HEK293 (cell line): Measurements from ENCODE around the gene SPPL2B.

Experiments used
- CTCF ChIA-PET: fragments of 350-600 bp; formaldehyde crosslinking; extraction: SDS; loops from one replicate; lab custom pipeline; 2021; ENCODE audit warnings: antibody characterized with exemption; lab: Yijun Ruan, JAX
- POLR2A ChIA-PET: fragments of 300-600 bp; formaldehyde crosslinking; extraction: SDS; loops from one replicate; lab custom pipeline; 2020; ENCODE audit warnings: antibody characterized with exemption, inconsistent platforms; lab: Yijun Ruan, JAX
- H3K27ac ChIP-seq: fragments of 200-500 bp; sonication (Bioruptor generic); 2 replicates; pipeline ENCODE4 v1.5.1; 2014; ENCODE audit warnings: low read depth, low read length, control low read depth, inconsistent platforms; ENCODE audit errors: extremely low read depth
- H3K36me3 ChIP-seq, 2 experiments: fragments of 200-500 bp in 1 of 2; sonication (Bioruptor generic) in 1 of 2; 1 replicate in 1 of 2; 2 replicates in 1 of 2; pipeline ENCODE4 v1.5.1; 2014 to 2017; ENCODE audit warnings: inconsistent platforms in 2 of 2, low read length in 2 of 2; ENCODE audit not compliant: control insufficient read depth in 2 of 2, insufficient read depth in 1 of 2
- H3K4me1 ChIP-seq: fragments of 200-500 bp; sonication (Bioruptor generic); 2 replicates; pipeline ENCODE4 v1.5.1; 2014; ENCODE audit warnings: mild to moderate bottlenecking, low read length, inconsistent platforms; ENCODE audit not compliant: control insufficient read depth, insufficient read depth
- H3K4me3 ChIP-seq: 2 replicates; pipeline ENCODE4 v1.5.1; 2011; ENCODE audit warnings: low read depth, mild to moderate bottlenecking, control low read depth, low read length, moderate library complexity
- H3K9me3 ChIP-seq: fragments of 200-500 bp; sonication (Bioruptor generic); 2 replicates; pipeline ENCODE4 v1.5.1; 2014; ENCODE audit warnings: low read depth, low read length, inconsistent platforms; ENCODE audit not compliant: control insufficient read depth, insufficient read depth
- BCL11A ChIP-seq: fragments of 450-650 bp; formaldehyde crosslinking; IDR thresholded peaks from 2 replicates; pipeline ENCODE4 v1.5.1; 2016; ENCODE audit warnings: low read depth, missing biosample characterization, missing genetic modification characterization
- EGR2 ChIP-seq: fragments of 450-650 bp; formaldehyde crosslinking; IDR thresholded peaks from 2 replicates; pipeline ENCODE4 v1.5.1; 2016; ENCODE audit warnings: low read depth, missing biosample characterization, missing genetic modification characterization
- GFI1B ChIP-seq: fragments of 450-650 bp; formaldehyde crosslinking; IDR thresholded peaks from 2 replicates; pipeline ENCODE4 v1.5.1; 2016; ENCODE audit warnings: missing biosample characterization, missing genetic modification characterization
- KLF9 ChIP-seq: fragments of 450-650 bp; formaldehyde crosslinking; IDR thresholded peaks from 2 replicates; pipeline ENCODE4 v1.5.1; 2016; ENCODE audit warnings: missing biosample characterization, missing genetic modification characterization, low read depth
- MYNN ChIP-seq: fragments of 450-650 bp; formaldehyde crosslinking; IDR thresholded peaks from 2 replicates; pipeline ENCODE4 v1.5.1; 2016; ENCODE audit warnings: missing biosample characterization, missing genetic modification characterization, borderline replicate concordance
- OVOL3 ChIP-seq: fragments of 450-650 bp; formaldehyde crosslinking; IDR thresholded peaks from 2 replicates; pipeline ENCODE4 v1.5.1; 2016; ENCODE audit warnings: missing biosample characterization, missing genetic modification characterization
- ZBTB8A ChIP-seq: fragments of 450-650 bp; formaldehyde crosslinking; IDR thresholded peaks from 2 replicates; pipeline ENCODE4 v1.5.1; 2016; ENCODE audit warnings: missing biosample characterization, missing genetic modification characterization
- ZNF146 ChIP-seq: fragments of 450-650 bp; formaldehyde crosslinking; IDR thresholded peaks from 2 replicates; pipeline ENCODE4 v1.5.1; 2016; ENCODE audit warnings: missing biosample characterization, missing genetic modification characterization
- ZNF169 ChIP-seq: fragments of 450-650 bp; formaldehyde crosslinking; IDR thresholded peaks from 2 replicates; pipeline ENCODE4 v1.5.1; 2016; ENCODE audit warnings: missing biosample characterization, missing genetic modification characterization
- ZNF214 ChIP-seq: fragments of 450-650 bp; formaldehyde crosslinking; IDR thresholded peaks from 2 replicates; pipeline ENCODE4 v1.5.1; 2017; ENCODE audit warnings: missing biosample characterization, mild to moderate bottlenecking, missing genetic modification characterization, borderline replicate concordance
- ZNF311 ChIP-seq: fragments of 450-650 bp; formaldehyde crosslinking; IDR thresholded peaks from 2 replicates; pipeline ENCODE4 v1.5.1; 2017; ENCODE audit warnings: missing biosample characterization, missing genetic modification characterization, borderline replicate concordance
- ZNF366 ChIP-seq: fragments of 450-650 bp; formaldehyde crosslinking; conservative IDR thresholded peaks from 2 replicates; pipeline ENCODE4 v1.5.1; 2016; ENCODE audit warnings: missing biosample characterization, missing genetic modification characterization
- ZNF391 ChIP-seq: fragments of 450-650 bp; formaldehyde crosslinking; IDR thresholded peaks from 2 replicates; pipeline ENCODE4 v1.5.1; 2016; ENCODE audit warnings: low read depth, missing biosample characterization, missing genetic modification characterization, borderline replicate concordance
- ZNF423 ChIP-seq: fragments of 450-650 bp; formaldehyde crosslinking; IDR thresholded peaks from 2 replicates; pipeline ENCODE4 v1.5.1; 2016; ENCODE audit warnings: missing biosample characterization, missing genetic modification characterization
- ZNF473 ChIP-seq: fragments of 450-650 bp; formaldehyde crosslinking; IDR thresholded peaks from 2 replicates; pipeline ENCODE4 v1.5.1; 2017; ENCODE audit warnings: missing biosample characterization, missing genetic modification characterization
- ZNF549 ChIP-seq: fragments of 450-650 bp; IDR thresholded peaks from 2 replicates; pipeline ENCODE4 v1.5.1; 2018; ENCODE audit warnings: missing biosample characterization, missing genetic modification characterization, mild to moderate bottlenecking, inconsistent platforms, moderate library complexity
- ZNF555 ChIP-seq: fragments of 450-650 bp; formaldehyde crosslinking; conservative IDR thresholded peaks from 2 replicates; pipeline ENCODE4 v1.5.1; 2017; ENCODE audit warnings: missing biosample characterization, mild to moderate bottlenecking, missing genetic modification characterization, inconsistent platforms
- ZNF560 ChIP-seq: fragments of 450-650 bp; formaldehyde crosslinking; IDR thresholded peaks from 2 replicates; pipeline ENCODE4 v1.5.1; 2017; ENCODE audit warnings: missing biosample characterization, missing genetic modification characterization, borderline replicate concordance
- ZNF621 ChIP-seq: fragments of 450-650 bp; formaldehyde crosslinking; IDR thresholded peaks from 2 replicates; pipeline ENCODE4 v1.5.1; 2017; ENCODE audit warnings: missing biosample characterization, missing genetic modification characterization
- ZNF623 ChIP-seq: fragments of 450-650 bp; formaldehyde crosslinking; IDR thresholded peaks from 2 replicates; pipeline ENCODE4 v1.5.1; 2016; ENCODE audit warnings: missing biosample characterization, missing genetic modification characterization
- ZNF664 ChIP-seq: fragments of 450-650 bp; formaldehyde crosslinking; IDR thresholded peaks from 2 replicates; pipeline ENCODE4 v1.5.1; 2016; ENCODE audit warnings: missing biosample characterization, missing genetic modification characterization
- ZNF776 ChIP-seq: fragments of 450-650 bp; formaldehyde crosslinking; IDR thresholded peaks from 2 replicates; pipeline ENCODE4 v1.5.0; 2017; ENCODE audit warnings: missing biosample characterization, missing genetic modification characterization, borderline replicate concordance
- ZSCAN18 ChIP-seq: fragments of 450-650 bp; formaldehyde crosslinking; IDR thresholded peaks from 2 replicates; pipeline ENCODE4 v1.5.1; 2016; ENCODE audit warnings: missing biosample characterization, missing genetic modification characterization
- ZSCAN5A ChIP-seq: fragments of 450-650 bp; formaldehyde crosslinking; IDR thresholded peaks from 2 replicates; pipeline ENCODE4 v1.5.1; 2016; ENCODE audit warnings: missing biosample characterization, missing genetic modification characterization
- ZXDB ChIP-seq: fragments of 450-650 bp; formaldehyde crosslinking; IDR thresholded peaks from 2 replicates; pipeline ENCODE4 v1.5.1; 2016; ENCODE audit warnings: missing biosample characterization, missing genetic modification characterization
- TF ChIP-seq, protein P1 (sequence below): fragments of 450-650 bp; formaldehyde crosslinking; IDR thresholded peaks from 2 replicates; pipeline ENCODE4 v1.5.1; 2017; ENCODE audit warnings: missing biosample characterization, missing genetic modification characterization
- TF ChIP-seq, protein P2 (sequence below): fragments of 450-650 bp; formaldehyde crosslinking; IDR thresholded peaks from 2 replicates; pipeline ENCODE4 v1.5.1; 2016; ENCODE audit warnings: missing biosample characterization, missing genetic modification characterization

The SPPL2B gene

GRCh38 chr19:2360833-2361232 is 32.3 kb downstream of the SPPL2B start (continued):
- TF ChIP-seq ZSCAN18 (tag by site-specific recombination) (no peak), ZNF664 (tag by site-specific recombination) (no peak), ZNF776 (no peak), ZNF549 (tag by site-specific recombination) (no peak), OVOL3 (tag by site-specific recombination) (no peak), ZNF621 (tag by site-specific recombination) (no peak), ZNF423 (tag by site-specific recombination) (no peak)
- TF ChIP-seq, protein P1, sequence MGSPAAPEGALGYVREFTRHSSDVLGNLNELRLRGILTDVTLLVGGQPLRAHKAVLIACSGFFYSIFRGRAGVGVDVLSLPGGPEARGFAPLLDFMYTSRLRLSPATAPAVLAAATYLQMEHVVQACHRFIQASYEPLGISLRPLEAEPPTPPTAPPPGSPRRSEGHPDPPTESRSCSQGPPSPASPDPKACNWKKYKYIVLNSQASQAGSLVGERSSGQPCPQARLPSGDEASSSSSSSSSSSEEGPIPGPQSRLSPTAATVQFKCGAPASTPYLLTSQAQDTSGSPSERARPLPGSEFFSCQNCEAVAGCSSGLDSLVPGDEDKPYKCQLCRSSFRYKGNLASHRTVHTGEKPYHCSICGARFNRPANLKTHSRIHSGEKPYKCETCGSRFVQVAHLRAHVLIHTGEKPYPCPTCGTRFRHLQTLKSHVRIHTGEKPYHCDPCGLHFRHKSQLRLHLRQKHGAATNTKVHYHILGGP, result no peak
- TF ChIP-seq, protein P2, sequence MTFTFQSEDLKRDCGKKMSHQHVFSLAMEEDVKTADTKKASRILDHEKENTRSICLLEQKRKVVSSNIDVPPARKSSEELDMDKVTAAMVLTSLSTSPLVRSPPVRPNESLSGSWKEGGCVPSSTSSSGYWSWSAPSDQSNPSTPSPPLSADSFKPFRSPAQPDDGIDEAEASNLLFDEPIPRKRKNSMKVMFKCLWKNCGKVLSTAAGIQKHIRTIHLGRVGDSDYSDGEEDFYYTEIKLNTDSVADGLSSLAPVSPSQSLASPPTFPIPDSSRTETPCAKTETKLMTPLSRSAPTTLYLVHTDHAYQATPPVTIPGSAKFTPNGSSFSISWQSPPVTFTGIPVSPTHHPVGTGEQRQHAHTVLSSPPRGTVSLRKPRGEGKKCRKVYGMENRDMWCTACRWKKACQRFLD (tag by site-specific recombination), result no peak

DNA sequence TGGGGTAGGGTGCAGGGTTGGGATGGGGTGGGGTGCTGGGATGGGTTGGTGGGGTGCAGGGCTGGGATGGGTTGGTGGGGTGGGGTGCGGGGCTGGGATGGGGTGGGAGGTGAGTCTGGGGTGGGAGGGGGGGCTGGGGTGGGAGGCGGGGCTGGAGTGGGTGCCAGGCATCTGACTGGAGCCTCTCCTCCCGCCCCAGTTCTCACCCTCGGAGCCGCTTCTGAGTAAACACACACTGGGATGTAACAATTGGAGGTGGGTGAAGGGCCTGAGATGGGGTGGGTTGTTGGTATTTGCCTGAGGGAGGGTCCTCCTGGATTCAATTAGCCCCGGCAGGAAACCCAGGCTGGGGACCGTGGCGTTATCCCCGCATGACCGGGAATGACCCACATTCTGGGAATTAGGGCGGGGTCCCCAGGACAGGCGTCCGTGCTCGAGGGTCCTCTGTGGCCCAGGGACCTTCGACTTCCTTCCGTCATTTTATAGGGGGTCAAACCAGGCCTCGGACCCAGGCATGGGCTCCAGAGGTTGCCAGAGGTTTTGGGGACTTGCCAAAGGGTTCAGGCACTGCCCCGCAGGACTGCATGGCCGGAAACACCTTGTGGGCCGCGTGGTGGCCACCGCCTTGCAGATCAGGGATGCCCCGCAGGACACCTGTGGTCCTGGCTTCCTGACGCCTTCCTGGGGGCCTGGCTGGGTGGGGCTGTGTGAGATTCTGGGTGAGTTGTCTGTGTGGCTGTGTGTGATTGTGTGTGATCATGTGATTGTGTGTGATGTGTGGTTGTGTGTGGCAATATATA is 33.0 kb downstream of the SPPL2B start:
- H3K36me3 ChIP-seq, result no peaks in the 10 kb centered on the region
- TF ChIP-seq EGR2 (tag by site-specific recombination) (0 out of 2 replicates have a peak, but pooled peaks have one; percentile 6), ZNF214 (no peak)
- H3K4me1 ChIP-seq, result no peaks in the 10 kb centered on the region
- no peak overlapping the region for H3K27ac ChIP-seq
- H3K4me3 ChIP-seq, result no peak overlapping the region
- ChIA-PET POLR2A (no interaction called here), CTCF (no interaction called here)
- H3K9me3 ChIP-seq, result no peaks in the 10 kb centered on the region

- ChIA-PET POLR2A (no interaction called here), CTCF (no interaction called here)
- TF ChIP-seq BCL11A (tag by site-specific recombination), result no peak
- TF ChIP-seq ZSCAN5A (tag by site-specific recombination), result no peak
- peak; percentile 8; the same call in 1 of the 2 replicates for TF ChIP-seq ZNF146 (tag by site-specific recombination)
- no peak for TF ChIP-seq ZNF391
- TF ChIP-seq KLF9 (tag by site-specific recombination), result no peak
- no peak for TF ChIP-seq ZNF473 (tag by site-specific recombination)
- TF ChIP-seq MYNN (tag by site-specific recombination), result no peak
- TF ChIP-seq ZNF623 (tag by site-specific recombination), result no peak
- TF ChIP-seq ZNF560 (tag by site-specific recombination), result no peak
- no peak for TF ChIP-seq GFI1B (tag by site-specific recombination)
- TF ChIP-seq ZBTB8A, result no peak
- no peak for TF ChIP-seq ZNF169
- no peak for TF ChIP-seq ZNF555
- TF ChIP-seq ZXDB (tag by site-specific recombination), result no peak
- no peak for TF ChIP-seq ZNF423 (tag by site-specific recombination)
- no peak for TF ChIP-seq ZNF366 (tag by site-specific recombination)
- TF ChIP-seq ZNF311 (tag by site-specific recombination), result 0 out of 2 replicates have a peak, but pooled peaks have one; percentile 27
Measured at GRCh38 chr19:2362046-2362969, 33.8 kb downstream of the SPPL2B start.

More at GRCh38 chr19:2362046-2362969, 33.8 kb downstream of the SPPL2B start:
- H3K4me3 ChIP-seq, result no peak overlapping the region
- H3K9me3 ChIP-seq, result no peaks in the 10 kb centered on the region
- no peak overlapping the region for H3K27ac ChIP-seq
- no peaks in the 10 kb centered on the region for H3K36me3 ChIP-seq
- H3K4me1 ChIP-seq, result no peaks in the 10 kb centered on the region
